ENCODE results near the gene RAD51B.

GRCh38 chr14:68610251-68610793 lies 790.7 kb downstream of the RAD51B start:
- TF ChIP-seq EZH2 (optimal IDR thresholded peaks at IDR 0.05; ENCODE audit: low read depth, low read length) (no peak), CTCF (IDR thresholded peaks at IDR 0.05; ENCODE audit: low read length) (no peak), EZH2phosphoT487 (IDR thresholded peaks at IDR 0.05; ENCODE audit: low read length) (no peak)
